NCI-H226 (cell line): ENCODE data around the gene PCGF1.

Source experiments
- DNase-seq: peaks from one replicate; pipeline ENCODE4 v3.0.0-alpha.2; 2015

The PCGF1 gene

DNA sequence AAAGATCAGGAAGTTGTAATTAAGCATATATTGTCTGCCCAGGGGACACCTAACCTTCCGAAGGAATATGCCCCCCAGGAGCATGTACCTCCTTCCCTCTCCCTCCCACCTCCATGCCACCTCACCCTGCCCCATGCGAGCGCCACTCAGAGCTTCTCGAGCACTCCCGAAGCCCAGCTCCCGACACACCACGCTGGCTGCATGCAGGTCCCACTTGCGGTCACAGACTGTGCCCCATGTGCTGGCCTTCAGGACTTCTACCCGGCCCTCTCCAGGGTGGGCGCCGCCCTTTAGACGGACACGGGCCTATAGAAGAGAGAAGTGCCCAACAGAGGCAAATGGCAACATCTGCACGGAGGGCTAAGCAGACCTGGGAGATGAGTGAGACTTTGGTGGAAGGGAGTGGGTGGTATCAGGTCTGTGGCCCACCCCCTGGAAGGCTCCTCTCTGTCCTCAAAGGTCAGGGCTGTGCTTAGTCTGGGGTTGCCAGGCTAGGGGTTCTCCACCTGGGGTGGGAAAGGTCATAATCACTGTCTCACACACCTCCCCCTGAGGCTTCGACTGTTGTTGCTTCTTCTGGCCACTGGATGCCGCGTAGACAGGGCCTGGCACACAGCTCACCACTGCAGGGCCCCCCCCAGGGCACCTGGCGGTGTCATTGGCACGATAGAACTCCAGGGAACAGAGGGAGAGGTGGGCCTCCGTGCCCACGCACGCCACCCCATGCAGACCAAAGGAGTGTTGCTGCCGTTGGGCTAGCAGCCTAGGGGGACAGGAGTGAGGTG is 28.9 kb upstream of the PCGF1 start:
- no peak for DNase-seq

DNA sequence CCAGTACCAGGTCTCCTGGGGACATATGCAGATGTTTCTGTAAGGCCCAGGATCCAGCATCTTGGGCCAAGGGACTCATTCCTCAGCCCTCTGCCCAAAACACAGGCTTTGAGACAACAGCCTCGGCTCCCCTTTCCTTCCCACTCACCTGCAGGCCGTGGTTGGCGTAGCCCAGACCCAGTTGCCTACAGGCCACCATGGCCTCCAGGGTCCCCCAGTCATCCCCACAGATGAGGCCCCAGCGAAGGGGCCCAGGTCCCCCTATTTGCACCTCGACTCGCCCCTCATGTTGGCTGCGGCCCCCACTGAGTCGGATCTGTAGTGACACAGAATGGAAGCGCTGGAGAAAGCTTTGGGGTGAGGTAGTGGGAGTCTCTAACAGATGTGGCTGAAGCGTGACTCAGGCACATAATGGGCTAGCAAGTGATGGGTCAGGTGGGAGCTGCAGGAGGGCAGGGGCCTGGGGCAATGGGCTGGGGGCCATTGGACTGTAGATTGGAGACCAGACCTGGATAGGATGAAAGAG is 28.0 kb upstream of the PCGF1 start:
- DNase-seq, result no peak

DNA sequence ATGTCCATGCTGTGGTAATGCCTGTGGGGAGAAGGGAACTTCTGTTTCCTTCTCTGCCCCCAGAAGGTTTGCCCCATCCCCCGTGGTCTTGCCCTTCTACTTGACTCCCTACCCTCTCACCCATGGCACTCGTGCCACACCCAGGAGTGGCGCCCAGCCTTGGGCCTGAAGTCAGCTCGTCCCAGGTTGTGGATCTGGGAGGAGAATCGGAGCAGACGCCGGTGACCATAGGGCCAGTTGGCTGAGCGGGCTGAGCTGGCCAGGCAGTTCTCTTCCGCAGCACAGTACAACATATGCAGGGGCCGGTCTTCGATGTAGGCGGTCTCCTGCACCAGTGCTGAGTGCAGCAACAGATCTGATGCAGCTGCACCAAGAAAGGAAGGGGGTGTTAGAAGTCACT is 26.9 kb upstream of the PCGF1 start:
- DNase-seq, result no peak

DNA sequence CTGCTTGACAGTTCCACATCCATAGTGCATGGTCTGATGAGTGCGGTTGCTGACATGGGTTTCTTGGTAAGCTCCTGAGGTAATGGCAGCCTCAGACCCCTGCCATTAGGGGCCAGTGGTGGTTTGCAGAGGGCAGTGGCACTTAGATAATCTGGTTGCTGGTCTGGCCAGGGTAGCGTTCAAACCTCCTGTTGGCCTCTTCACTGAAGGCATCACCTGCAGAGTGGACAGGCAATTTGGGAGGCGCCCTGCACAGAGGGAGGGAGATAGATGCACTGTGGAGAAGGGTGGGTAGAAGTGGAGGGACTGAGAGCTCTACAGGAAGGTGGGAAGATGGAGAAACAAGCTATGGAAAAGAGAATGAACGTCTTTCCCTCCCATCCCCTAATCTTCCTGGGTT is 26.0 kb upstream of the PCGF1 start:
- no peak for DNase-seq

DNA sequence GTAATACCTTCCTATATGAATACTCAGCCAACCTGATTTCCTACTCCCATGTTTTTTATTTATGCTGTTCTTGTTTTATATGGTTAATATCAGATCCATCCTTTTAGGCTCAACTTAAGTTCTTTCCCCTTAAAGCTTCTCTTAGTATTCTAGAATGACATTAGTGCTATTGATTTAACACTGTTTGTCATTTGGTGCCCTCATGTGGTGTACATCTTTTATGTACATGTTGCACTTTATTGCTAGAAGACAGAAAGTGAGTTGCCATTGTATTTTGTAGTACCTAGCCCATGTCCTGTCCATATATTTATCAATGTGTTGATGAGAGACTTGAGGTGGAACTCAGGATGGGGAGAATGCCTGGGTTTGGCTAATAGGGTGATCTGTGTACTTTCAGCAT is 24.7 kb upstream of the PCGF1 start:
- no peak for DNase-seq

DNA sequence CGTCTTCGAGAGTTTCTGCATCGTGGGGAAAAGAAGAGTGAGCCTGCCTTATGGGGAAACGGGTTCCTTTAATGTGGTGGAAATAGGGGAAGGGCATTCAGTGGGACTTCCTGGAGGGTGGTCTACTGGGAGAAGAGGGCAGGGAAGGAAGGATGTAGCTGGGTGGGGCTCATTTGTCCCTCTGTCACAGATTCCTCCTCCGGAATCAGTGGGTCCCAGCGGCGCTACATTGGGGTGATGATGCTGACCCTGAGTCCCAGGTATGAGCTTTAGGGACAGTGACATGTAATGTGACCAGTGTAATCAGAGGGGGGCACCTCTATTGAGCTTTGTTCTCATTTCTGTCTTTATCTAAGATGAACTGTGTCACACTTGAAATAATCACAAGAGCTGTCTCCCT is 24.2 kb upstream of the PCGF1 start:
- DNase-seq, result no peak

DNA sequence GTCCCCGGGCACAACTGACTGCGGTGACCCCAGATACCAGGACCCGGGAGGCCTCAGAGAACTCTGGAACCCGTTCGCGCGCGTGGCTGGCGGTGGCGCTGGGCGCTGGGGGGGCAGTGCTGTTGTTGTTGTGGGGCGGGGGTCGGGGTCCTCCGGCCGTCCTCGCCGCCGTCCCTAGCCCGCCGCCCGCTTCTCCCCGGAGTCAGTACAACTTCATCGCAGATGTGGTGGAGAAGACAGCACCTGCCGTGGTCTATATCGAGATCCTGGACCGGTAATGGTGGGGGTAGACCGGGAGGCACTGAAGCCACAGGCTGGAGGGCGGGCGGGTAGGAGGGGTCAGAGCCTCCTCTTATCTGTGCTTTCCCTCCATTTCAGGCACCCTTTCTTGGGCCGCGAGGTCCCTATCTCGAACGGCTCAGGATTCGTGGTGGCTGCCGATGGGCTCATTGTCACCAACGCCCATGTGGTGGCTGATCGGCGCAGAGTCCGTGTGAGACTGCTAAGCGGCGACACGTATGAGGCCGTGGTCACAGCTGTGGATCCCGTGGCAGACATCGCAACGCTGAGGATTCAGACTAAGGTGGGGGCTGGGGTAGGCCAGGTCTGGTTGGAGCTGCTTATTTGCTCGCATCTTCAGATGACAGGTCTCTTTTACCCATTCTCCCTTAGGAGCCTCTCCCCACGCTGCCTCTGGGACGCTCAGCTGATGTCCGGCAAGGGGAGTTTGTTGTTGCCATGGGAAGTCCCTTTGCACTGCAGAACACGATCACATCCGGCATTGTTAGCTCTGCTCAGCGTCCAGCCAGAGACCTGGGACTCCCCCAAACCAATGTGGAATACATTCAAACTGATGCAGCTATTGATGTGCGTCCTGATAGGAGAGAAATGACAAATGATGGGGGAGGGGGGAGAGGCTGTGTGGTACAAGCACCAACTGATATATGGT is 23.0 kb upstream of the PCGF1 start:
- DNase-seq, result no peak

DNA sequence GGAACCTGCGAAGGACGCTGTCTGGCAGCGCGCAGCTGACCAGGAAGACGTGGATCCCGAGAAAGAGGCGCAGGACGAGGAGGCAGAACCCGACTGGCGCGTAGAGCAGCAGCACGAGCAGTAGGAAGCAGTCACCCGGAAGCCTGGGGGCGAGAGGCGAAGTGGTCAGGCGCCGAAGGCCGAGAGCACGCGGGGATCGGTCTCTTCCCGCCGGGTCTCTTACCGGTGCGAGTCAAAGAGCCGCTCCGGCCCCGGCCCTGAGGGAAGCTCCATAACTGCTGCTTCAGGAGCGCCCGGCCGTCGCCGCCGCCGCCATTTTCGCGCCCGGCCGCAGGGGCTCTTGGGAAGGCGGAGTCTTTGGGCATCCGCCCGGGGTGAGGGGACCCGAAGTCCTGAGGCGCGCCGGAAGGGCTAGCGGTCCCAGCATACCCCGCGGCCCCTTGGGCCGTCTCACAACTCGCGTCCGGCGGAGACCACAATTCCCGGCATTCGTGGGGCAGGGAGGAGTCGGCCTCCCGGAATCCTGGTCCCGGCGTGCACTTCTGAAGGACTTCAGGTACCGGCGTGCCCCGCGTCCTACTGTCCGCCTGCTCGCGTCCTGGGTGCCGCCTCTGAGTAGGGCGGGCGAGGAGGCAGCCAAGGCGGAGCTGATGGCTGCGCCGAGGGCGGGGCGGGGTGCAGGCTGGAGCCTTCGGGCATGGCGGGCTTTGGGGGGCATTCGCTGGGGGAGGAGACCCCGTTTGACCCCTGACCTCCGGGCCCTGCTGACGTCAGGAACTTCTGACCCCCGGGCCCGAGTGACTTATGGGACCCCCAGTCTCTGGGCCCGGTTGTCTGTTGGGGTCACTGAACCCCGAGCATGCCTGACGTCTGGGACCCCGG is 22.1 kb upstream of the PCGF1 start, which contains the start of the genes AUP1 and HTRA2:
Gene AUP1 (minus strand): TSS at position 350 of the 882 bp plus-strand sequence. CDS start 77 bp downstream, at position 273.
Gene HTRA2 (plus strand): TSS at position 577 of the 882 bp plus-strand sequence. CDS start 74 bp downstream, at position 651.
- DNase-seq, result peak; percentile 100

DNA sequence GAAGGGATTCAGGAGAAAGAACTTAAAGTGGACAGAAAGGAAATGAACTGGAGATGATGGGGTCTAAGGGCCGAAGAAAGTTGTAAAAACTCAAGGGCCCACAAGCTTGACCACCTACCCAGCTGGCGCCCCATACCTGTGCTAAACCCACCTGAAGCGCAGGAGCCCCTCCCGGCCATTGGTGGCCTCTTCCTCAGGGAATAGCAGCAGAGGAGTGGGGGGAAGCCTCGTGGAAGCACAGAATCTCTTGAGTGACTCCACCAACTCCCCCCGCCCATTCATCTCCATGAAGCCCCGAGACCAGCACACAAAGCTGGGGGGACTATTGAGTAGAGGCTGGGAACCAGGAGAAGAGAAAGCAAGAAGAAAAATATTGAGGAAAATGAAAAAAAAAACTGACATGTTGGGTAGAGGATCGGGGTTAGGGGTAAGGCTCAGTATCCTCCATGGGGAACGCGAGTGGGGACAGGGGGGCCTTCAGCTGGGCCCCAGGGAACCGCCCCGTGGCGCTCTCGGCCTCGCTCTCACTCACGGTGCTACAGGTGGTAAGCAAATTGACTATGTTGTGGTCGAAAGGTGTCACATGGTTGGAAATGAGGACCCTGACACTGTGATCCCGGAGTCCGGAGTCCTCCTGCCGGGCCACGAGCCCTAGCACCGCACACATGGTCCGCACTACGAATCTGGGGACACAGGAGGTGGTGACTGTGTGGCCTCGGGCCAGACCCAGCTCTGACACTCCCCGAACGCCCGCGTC is 21.3 kb upstream of the PCGF1 start:
- DNase-seq, result no peak

DNA sequence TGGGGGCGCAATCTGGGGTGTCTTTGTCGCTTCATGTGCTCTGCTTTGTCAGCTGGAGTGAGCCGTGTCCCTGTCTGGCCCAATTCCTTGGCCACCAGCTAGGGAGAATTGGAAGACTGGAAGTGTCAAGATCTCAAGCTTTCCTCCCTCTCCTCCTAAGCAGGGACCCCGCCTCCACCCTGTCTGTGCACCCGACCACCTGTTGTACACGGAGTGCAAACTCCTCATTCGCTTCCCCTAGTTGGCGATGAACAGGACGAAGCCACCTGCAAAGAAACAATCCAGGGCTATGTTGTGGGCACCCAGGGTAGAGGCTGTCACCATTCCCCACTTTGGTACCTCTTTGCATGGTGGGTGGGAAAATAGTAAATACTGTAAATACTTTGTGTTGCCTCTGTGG is 20.2 kb upstream of the PCGF1 start:
- no peak for DNase-seq

DNA sequence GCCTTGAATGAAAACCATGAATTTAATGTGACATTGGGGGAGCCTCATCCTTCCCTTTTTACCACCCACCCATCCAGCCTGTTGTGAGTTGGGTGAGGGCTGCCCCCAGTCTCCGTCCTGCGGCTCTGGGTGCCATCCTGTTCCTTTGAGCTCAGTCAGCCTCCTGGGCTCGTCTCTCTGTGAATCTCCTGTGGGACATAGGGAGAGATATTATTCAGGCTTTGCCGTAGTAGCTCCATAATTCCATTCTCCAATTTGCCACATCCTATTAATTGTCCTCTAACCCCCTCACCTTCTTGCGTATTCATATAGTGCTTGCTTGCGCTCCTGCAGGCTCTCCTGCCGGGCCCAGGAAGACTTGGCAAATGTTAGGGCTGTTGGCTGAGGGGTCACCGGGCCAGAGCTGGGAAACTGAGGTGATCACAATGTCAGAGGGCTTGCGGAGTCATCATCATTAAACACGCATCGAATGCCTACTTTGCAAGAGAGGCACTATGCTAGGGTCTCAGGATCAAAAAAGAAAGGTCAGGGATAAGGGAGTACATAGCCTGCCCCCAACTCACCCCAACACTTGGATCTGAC is 19.2 kb upstream of the PCGF1 start:
- no peak for DNase-seq

DNA sequence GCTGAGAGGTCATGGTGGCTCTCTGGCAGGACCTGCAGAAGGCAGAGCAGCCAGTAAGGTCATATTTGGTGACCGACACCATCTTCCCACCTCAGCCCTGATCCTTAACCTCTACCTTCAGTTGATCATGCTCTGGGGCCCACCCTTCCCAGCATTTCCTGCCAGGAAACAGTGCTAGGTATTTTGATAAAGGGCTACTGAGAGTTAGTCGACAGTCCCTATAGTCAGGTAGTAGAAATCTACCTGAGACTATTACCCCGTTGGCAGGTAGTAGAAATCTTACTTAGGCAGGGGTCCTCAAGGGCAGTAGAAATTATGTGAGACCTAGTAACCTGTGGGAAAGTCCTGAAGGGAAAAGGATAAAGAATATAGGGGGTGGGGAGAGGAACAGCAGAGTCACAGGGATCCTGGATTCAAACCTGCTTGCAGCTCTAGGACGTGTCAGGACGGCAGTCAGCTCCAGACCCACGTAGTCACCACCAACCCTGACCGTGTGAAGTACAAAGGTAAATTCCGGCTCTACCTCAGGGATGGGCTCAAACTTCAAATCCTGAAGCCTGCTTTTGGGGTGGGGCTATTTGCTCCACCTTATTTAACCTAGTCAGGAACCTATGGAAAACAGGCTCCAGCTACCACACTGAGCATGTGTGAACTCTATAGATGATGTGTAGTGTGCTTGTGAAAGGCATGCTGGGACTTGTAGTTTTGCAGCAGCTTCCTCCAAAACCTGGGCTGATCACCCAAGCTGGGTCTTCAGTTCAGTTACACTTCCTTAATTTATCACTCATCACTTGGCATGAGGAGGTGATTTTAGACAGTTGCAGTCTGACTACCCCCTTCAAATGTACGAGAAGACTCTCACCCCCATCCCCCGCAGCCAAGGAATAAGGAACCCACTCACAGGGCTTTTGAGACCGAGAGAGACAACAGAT is 18.5 kb upstream of the PCGF1 start, which contains the start of gene DQX1:
Gene DQX1 (minus strand): TSS at position 515 of the 932 bp plus-strand sequence. CDS start 502 bp downstream, at position 13.
- DNase-seq, result no peak

DNA sequence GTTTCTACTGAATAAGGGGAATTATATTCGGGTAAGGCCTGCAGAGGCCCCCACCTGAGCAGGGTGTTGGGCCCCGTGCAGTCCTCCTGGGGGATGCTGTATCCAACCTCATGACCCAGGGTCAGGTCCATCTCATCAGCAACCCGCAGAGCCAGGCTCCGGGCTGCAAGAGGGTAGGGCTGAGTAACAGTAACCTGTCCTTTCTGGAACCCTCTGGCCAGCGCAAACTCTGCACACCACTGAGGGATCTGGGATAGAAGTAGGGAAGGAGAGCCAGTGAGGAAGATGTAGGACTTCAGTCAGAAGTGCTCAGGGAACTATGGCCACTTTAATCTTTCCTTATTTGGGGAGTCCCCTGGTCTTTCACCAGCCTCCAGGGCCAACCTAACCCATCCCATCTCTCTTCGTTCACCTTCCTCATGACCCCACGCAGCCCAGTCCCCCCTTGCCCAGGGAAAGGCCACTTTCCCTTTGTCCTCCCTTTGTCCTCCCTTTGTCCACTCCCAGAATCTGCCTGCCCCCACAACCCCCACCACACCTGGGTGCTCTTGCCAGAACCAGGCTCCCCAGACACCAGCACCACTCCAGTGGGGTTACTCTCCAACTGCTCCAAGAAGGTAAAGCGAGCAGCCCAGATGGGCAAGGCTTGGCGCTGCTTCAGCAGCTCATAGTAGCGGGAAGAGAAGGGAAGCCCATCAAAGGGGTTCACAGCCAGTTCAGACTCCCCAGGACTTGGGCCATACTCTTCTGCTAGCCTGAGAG is 17.6 kb upstream of the PCGF1 start:
- DNase-seq, result no peak

DNA sequence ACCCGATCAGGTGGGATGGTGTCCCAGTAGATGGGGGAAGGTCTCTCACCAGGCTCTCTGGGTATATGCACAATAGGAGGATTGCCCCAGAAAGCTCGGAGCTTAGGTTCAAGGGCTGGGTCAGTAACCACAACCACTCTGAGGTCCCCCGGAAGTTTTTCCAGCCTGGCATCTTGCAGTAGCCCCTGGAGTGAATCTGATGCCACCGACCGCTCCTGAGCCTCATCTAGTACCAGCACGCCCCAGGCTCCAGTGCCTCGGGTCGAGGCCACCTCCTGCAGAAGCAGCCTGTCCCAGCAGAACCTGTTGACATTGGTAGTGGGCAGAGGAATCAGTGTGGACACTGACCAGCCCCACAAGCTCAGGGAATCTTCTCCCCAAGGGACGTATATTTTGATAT is 16.5 kb upstream of the PCGF1 start:
- DNase-seq, result no peak

DNA sequence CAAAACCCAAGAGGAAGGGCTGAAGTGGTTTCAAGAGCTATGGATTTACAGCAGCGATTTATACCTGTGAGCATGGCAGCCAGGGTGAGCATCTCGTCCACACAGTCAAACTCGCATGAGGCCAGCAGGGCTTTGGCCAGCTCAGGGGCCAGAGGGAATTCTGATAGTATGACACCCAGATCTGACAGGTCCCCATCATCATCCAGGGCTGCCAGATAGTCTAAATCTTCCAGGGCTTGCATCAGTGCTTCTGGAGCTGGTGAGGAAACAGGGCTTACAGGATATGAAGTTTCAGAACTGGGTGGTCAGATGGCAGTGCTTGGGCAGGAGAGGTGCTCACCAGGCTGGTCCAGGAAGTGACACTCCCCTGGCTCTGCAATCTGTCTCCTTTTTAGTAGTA is 15.0 kb upstream of the PCGF1 start:
- DNase-seq, result no peak

DNA sequence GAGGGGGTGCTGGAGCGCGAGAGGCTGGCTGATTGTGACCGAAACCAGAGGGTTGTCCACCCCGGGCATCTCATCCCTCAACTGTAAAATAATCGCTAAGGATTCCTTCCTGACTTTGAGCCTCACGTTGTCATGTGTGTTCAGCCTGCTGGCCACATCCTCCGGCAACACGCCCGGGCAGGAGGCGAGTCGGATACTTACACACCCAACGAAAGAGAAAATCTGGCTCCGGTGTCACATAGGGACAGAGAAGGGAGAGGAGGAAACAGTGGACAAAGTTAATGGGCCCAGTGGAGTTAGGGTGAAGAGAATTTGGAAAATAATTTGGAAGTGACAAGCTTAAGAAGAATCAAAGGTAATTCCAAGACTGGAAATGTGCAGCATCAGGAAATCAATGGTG is 9.2 kb upstream of the PCGF1 start:
- no peak for DNase-seq

DNA sequence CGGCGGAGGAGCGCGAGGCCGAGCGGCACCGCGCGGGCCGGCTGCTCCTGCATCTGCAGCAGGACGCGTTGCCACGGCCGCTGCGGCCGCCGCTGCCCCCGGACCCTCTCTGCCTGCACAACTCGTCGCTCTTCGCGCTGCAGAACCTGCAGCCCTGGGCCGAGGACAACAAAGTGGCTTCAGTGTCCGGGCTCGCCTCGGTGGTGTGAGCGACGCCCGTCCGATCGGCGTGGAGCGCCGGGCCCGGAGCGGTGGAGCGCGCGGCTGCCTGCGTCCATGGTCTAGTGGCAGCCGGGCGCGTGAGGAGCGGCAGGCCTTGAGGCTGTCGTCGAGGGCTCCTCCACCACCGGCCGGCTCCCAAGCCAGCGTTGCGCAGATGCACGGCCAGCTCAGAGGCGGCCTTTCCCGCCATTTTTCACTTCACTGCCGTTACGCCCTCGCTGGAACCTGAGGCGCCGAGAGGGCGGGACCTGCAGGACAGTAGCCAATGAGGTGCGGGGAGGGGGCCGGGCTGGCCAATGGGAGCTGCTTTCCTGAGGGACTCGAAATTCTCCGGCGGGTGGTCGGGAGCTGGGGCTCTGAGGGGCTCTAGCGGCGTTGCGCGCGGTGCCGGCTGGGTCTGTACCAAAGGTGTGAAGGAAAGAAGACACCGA is 8.6 kb upstream of the PCGF1 start:
- DNase-seq, result no peak

DNA sequence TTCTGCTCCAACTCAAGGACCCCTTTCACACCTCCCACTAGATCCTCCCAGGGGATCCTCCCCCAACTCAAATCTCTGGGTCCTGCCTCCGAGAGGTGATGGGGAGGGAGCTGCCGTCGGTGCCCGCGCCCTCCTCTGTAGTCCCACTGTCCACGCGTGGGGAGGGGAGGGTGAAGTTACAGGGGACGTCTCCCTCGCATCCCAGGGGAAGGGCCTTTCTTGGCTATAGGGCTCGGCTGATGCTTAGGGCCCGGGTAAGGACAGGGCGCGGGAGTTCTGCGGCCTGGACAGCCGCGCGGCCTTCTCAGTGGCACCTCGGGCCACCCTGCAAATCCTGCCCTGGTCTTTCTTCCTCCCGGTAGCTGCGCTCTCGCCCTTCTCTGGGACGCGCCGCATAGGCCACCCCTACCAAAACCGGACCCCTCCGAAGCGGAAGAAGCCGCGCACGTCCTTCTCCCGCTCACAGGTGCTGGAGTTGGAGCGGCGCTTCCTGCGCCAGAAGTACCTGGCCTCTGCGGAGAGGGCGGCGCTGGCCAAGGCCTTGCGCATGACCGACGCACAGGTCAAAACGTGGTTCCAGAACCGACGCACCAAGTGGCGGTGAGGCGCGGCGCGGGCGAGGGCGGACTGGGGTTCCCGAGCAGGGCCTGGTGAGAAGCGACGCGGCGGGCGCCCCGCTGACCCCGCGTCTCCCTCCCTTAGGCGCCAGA is 7.9 kb upstream of the PCGF1 start:
- no peak for DNase-seq
